Breast epithelium (tissue), 4 donors: ENCODE measurements around the gene OSBPL3. TPM values are rescaled to one million over a fixed set of nuclear protein-coding genes. Genes with fewer than 3 reads are reported as not detected.

ENCODE experiments used
- DNase-seq, 2 donors: peaks; one replicate each; pipeline ENCODE4 v3.0.0-alpha.2; 2019; ENCODE audit warnings: low spot score in 2 of 2
- H3K27ac ChIP-seq, 2 donors: fragments of 200-600 bp; sonication (generic) in 1 of 2; one replicate each; pipeline ENCODE4 v1.5.1; 2016 to 2019; ENCODE audit warnings: mild to moderate bottlenecking in 1 of 2
- H3K27me3 ChIP-seq, 2 donors: fragments of 200-600 bp; sonication (generic) in 1 of 2; one replicate each; pipeline versions ENCODE4 v1.5.1 to v1.6.0; 2017 to 2019; ENCODE audit warnings: control low read depth in 1 of 2, mild to moderate bottlenecking in 1 of 2
- H3K36me3 ChIP-seq: fragments of 200-600 bp; one replicate; pipeline ENCODE4 v1.5.1; 2019
- H3K4me1 ChIP-seq, 2 donors: fragments of 200-600 bp; sonication (generic); one replicate each; pipeline ENCODE4 v1.5.1; 2016 to 2019; ENCODE audit warnings: control low read depth in 1 of 2
- H3K4me3 ChIP-seq, 3 donors: fragments of 200-600 bp; sonication (generic); 1 replicate in 2 of 3; 2 replicates in 1 of 3; pipeline ENCODE4 v1.5.1; 2016 to 2019; ENCODE audit warnings: mild to moderate bottlenecking in 3 of 3, moderate library complexity in 2 of 3
- H3K9me3 ChIP-seq, 2 donors: fragments of 200-600 bp; sonication (generic) in 1 of 2; one replicate each; pipeline ENCODE4 v1.5.1; 2016 to 2019; ENCODE audit warnings: control low read depth in 1 of 2
- POLR2A ChIP-seq: fragments of 450-650 bp; IDR thresholded peaks from one replicate; pipeline ENCODE4 v1.6.1; 2016; ENCODE audit warnings: antibody characterized with exemption, mild to moderate bottlenecking, moderate library complexity
- POLR2AphosphoS5 ChIP-seq, 3 donors: sonication (generic); formaldehyde crosslinking; IDR thresholded peaks; one replicate each; pipeline ENCODE4 v1.6.1; 2017; ENCODE audit warnings: antibody characterized with exemption in 3 of 3
- intact Hi-C: fragments of 100-400 bp; cut with DNase I; formaldehyde crosslinking; loops from one replicate; pipeline ENCODE4 v1.15.1; 2023; ENCODE audit warnings: low total_unique reads
- total RNA-seq, 3 donors: library from RNA; depleted of rRNA; stranded (reverse); fragments of >200 nt; gene quantifications; one replicate each; pipeline ENCODE4 v1.1.0, GENCODE V29; 2016
- TF ChIP-seq, protein P1 (sequence below), 3 donors: fragments of 450-650 bp; IDR thresholded peaks; one replicate each; pipeline ENCODE4 v1.5.1; 2016 to 2017; ENCODE audit warnings: antibody characterized with exemption in 3 of 3, mild to moderate bottlenecking in 3 of 3, moderate library complexity in 3 of 3

OSBPL3 gene
- total RNA-seq, 3 donors from 2014 or later, result 6.4 to 20.5 (median 8.5) TPM

DNA sequence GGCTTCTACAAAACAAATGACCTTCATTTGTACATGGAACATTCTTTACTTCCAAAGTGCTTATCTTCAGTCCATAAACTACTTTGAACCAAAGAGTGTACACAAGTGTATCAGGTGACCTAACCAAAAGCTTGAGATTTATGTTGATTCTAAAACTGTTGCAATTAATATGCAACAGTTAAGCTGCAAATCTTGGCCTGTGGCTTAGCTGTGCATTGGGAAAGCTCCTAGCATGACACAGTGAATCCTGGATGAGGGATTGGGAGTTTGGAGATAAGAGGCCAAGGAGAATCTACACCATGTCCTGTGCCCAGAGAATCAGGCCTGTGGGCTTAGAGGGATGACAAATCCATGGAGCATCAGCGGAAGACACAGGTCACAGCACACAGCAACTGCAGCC, 117.5 kb downstream of the OSBPL3 start:
- intact Hi-C loops, result no loop called here
- Histone ChIP-seq H3K36me3 (no peaks in the 10 kb centered on the region), H3K4me3 (no peak overlapping the region), H3K27me3 (no peaks in the 10 kb centered on the region), H3K27ac (no peak overlapping the region), H3K4me1 (no peaks in the 10 kb centered on the region), H3K9me3 (no peaks in the 10 kb centered on the region)
- no peak for DNase-seq
- TF ChIP-seq POLR2AphosphoS5 (IDR thresholded peaks at IDR 0.05) (no peak), POLR2A (no peak)
- TF ChIP-seq, protein P1, sequence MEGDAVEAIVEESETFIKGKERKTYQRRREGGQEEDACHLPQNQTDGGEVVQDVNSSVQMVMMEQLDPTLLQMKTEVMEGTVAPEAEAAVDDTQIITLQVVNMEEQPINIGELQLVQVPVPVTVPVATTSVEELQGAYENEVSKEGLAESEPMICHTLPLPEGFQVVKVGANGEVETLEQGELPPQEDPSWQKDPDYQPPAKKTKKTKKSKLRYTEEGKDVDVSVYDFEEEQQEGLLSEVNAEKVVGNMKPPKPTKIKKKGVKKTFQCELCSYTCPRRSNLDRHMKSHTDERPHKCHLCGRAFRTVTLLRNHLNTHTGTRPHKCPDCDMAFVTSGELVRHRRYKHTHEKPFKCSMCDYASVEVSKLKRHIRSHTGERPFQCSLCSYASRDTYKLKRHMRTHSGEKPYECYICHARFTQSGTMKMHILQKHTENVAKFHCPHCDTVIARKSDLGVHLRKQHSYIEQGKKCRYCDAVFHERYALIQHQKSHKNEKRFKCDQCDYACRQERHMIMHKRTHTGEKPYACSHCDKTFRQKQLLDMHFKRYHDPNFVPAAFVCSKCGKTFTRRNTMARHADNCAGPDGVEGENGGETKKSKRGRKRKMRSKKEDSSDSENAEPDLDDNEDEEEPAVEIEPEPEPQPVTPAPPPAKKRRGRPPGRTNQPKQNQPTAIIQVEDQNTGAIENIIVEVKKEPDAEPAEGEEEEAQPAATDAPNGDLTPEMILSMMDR (IDR thresholded peaks at IDR 0.05), result no peak

DNA sequence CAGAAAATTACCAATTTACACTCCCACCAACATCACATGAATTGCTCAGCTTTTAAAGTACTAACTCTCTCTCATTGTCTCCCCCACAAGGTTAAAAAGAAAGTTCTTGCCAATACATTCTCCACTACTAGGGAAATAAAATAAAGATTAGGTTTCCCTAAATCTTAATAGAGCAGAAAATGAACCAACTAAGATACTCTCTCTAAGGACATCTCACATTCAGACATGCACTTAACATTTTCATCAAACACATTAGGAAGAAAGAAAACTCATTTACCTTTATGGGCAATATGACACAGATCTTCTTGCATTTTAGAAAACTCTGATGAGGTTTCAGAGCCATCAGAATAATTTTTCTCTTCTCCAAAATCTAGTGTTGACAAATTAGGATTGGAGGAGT, 118.6 kb downstream of the OSBPL3 start:
- Histone ChIP-seq H3K9me3 (no peaks in the 10 kb centered on the region), H3K36me3 (no peaks in the 10 kb centered on the region), H3K27ac (no peak overlapping the region), H3K4me3 (no peak overlapping the region), H3K27me3 (no peaks in the 10 kb centered on the region), H3K4me1 (no peaks in the 10 kb centered on the region)
- TF ChIP-seq POLR2AphosphoS5 (IDR thresholded peaks at IDR 0.05) (no peak), POLR2A (no peak)
- TF ChIP-seq, protein P1 (IDR thresholded peaks at IDR 0.05), result no peak
- DNase-seq, result no peak
- intact Hi-C loops, result no loop called here

DNA sequence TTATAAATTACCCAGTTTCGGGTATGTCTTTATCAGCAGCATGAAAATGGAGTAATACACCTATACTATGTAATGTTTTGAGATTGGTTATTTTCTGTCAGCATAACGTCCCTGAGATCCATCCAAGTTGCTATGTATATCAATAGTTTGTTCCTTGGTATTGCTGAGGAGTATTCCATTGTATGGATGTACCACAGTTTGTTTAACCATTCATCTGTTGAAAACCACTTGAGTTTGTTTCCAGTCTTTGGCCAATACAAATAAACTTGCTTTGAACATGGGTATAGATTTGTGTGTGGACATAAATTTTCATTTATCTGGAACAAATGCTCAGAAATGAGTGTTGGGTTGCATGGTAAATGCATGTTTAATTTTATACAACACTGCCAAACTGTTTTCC, 119.4 kb downstream of the OSBPL3 start:
- Histone ChIP-seq H3K4me1 (no peaks in the 10 kb centered on the region), H3K4me3 (no peak overlapping the region), H3K36me3 (no peaks in the 10 kb centered on the region), H3K27me3 (no peaks in the 10 kb centered on the region), H3K9me3 (no peaks in the 10 kb centered on the region), H3K27ac (no peak overlapping the region)
- no peak for DNase-seq
- TF ChIP-seq, protein P1 (IDR thresholded peaks at IDR 0.05), result no peak
- no peak for TF ChIP-seq POLR2A
- TF ChIP-seq POLR2AphosphoS5 (IDR thresholded peaks at IDR 0.05), result no peak
- intact Hi-C loops, result no loop called here

DNA sequence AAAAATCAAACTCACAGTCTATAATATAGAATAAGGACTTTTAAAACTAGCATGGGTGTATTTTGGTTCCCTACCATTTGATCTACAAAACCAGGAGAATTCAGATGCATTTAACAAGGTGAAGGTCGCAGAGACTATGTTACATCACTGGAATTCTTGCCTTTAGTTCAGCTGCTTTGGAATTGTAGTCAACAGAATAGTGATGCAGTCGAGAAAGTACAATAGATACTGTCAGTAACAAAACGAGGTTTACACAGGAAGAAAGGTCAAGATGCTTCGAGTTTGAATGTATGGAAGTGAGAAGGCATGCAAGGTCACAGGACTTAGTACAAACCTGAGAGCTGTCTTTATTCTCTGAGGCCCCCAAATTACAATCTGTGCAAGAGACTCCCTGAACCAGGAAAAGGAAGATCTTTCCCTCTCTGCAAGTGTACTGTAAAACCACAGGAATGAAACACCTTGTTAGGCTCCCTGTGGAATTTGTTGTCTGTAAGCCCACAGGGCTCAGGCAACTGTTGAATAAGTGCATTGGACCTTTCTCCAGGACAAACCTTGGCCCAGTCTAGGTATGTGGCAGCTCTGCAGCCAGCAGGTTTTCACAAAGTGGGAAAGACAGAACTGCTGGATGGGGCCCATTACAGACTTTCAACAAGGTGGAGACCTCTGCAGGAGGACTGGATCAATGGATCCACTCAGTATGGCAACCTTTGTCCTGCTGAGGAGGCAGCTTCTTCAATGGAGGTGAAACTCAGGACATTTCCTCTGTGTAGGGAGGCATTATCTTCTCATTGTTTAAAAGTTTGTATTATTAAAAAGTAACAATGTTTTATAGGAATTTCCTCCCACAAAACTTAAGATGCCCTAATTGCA, 121.6 kb downstream of the OSBPL3 start:
- H3K9me3 ChIP-seq, result no peaks in the 10 kb centered on the region
- H3K27ac ChIP-seq, result no peak overlapping the region
- intact Hi-C loops, result no loop called here
- H3K4me3 ChIP-seq, result no peak overlapping the region
- TF ChIP-seq POLR2AphosphoS5 (IDR thresholded peaks at IDR 0.05) (no peak), POLR2A (no peak)
- TF ChIP-seq, protein P1 (IDR thresholded peaks at IDR 0.05), result no peak
- H3K27me3 ChIP-seq, result no peaks in the 10 kb centered on the region
- no peaks in the 10 kb centered on the region for H3K36me3 ChIP-seq
- H3K4me1 ChIP-seq, result no peaks in the 10 kb centered on the region
- no peak for DNase-seq

DNA sequence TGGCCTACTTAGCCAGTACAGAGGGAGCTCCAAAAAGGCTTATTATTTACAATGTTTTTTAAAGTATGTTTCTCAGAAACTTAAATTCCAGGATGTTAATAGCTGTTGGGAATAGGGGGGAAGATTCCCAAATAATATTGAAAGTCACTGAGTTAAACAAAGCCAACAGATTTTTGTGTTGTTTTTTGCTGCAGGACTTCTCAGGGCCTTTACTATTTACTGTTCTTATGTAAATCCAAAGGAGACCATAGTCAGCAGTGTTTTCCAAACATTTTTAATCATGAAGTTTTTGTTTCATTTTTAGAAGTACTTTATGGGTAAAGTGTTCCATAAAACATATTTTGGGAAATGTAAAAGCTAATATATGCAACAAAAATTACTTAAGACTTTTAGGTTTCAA, 122.4 kb downstream of the OSBPL3 start:
- TF ChIP-seq POLR2A (no peak), POLR2AphosphoS5 (IDR thresholded peaks at IDR 0.05) (no peak)
- TF ChIP-seq, protein P1 (IDR thresholded peaks at IDR 0.05), result no peak
- intact Hi-C loops, result no loop called here
- Histone ChIP-seq H3K4me3 (no peak overlapping the region), H3K36me3 (no peaks in the 10 kb centered on the region), H3K27ac (no peak overlapping the region), H3K27me3 (no peaks in the 10 kb centered on the region), H3K4me1 (no peaks in the 10 kb centered on the region), H3K9me3 (no peaks in the 10 kb centered on the region)
- no peak for DNase-seq
